Measurements from ENCODE around the gene SPATA6L.

The SPATA6L gene

GRCh38 chr9:4548811-4549725 lies 117.2 kb downstream of the SPATA6L start:
- DNase-seq (ENCODE audit: low read depth) = no peak

All from HS-27A (cell line).